Peyer's patch (tissue), 4 donors: ENCODE results near the gene PTGDR.

Source experiments
- CTCF ChIP-seq, 6 experiments: fragments of 450-650 bp in 4 of 6; fragments of 200-600 bp in 2 of 6; sonication (generic) in 1 of 6; IDR thresholded peaks; one replicate each; pipeline ENCODE4 v1.5.1; 2017 to 2019; ENCODE audit warnings: antibody characterized with exemption in 6 of 6, mild to moderate bottlenecking in 3 of 6, moderate library complexity in 1 of 6
- POLR2A ChIP-seq, 2 donors: fragments of 450-650 bp; IDR thresholded peaks; one replicate each; pipeline ENCODE4 v1.5.1; 2017; ENCODE audit warnings: antibody characterized with exemption in 2 of 2, mild to moderate bottlenecking in 2 of 2, moderate library complexity in 2 of 2

DNA sequence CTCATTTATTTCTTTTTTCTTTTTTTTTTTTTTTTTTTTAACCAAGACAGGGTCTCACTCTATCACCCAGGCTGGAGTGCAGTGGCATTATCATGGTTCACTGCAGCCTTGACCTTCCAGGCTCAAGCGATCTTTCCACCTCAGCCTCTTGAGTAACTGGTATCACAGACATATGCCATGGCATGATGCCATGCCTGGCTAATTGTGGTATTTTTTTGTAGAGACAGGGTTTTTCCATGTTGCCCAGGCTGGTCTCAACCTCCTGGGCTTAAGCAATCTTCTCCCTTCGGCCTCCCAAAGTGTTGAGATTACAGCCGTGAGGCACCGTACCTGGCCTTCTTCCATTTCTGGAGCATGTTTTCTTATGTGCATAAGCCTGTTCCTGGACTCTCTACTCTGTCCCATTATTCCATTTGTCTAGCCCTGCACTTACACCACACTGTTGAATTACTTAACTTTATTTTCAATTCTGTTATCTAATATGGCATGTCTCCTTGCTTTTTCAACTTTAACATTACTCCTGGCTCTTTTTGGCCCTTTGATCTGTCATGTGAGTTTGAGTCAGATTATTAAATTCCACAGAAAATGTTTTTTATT is 47.9 kb upstream of the PTGDR start:
- no peak for TF ChIP-seq CTCF (IDR thresholded peaks at IDR 0.05)
- no peak for TF ChIP-seq POLR2A (IDR thresholded peaks at IDR 0.05)
